Measurements from ENCODE around the gene ADORA2A. TPM values are rescaled to one million over a fixed set of nuclear protein-coding genes. Genes with fewer than 3 reads are reported as not detected.
A peak's percentile ranks its signal among the peaks of the same experiment; 100 is the strongest.

Gene ADORA2A
- total RNA-seq, 1 experiment from 2014 or later, result 1.2 TPM

- no peak for DNase-seq (ENCODE audit: low read depth, low spot score)
- in situ Hi-C loops (cut with HindIII; ENCODE audit: low pct_unique_long_range_greater_than_20kb, low sequenced_read_pairs), result no loop called here
Observed at GRCh38 chr22:24424901-24425775, 2.3 kb upstream of the ADORA2A start.

- in situ Hi-C loops (cut with HindIII; ENCODE audit: low pct_unique_long_range_greater_than_20kb, low sequenced_read_pairs), result no loop called here
Observed at GRCh38 chr22:24426436-24426835, 963 bp upstream of the ADORA2A start.

GRCh38 chr22:24426851-24427499 lies 424 bp upstream of the ADORA2A start:
- DNase-seq (ENCODE audit: low read depth, low spot score), result no peak
- in situ Hi-C loops (cut with HindIII; ENCODE audit: low pct_unique_long_range_greater_than_20kb, low sequenced_read_pairs), result no loop called here

More at GRCh38 chr22:24426436-24426835, 963 bp upstream of the ADORA2A start:
- no peak for DNase-seq (ENCODE audit: low read depth, low spot score)

GRCh38 chr22:24428751-24429410 lies 1.5 kb downstream of the ADORA2A start:
- in situ Hi-C loops (cut with HindIII; ENCODE audit: low pct_unique_long_range_greater_than_20kb, low sequenced_read_pairs), result no loop called here

GRCh38 chr22:24429411-24430365 lies 2.3 kb downstream of the ADORA2A start:
- peak; percentile 54 for DNase-seq (ENCODE audit: low read depth, low spot score)
- in situ Hi-C loops (cut with HindIII; ENCODE audit: low pct_unique_long_range_greater_than_20kb, low sequenced_read_pairs), result no loop called here

More at GRCh38 chr22:24428751-24429410, 1.5 kb downstream of the ADORA2A start:
- DNase-seq (ENCODE audit: low read depth, low spot score), result no peak

GRCh38 chr22:24430431-24431308 lies 3.3 kb downstream of the ADORA2A start:
- DNase-seq (ENCODE audit: low read depth, low spot score), result no peak
- in situ Hi-C loops (cut with HindIII; ENCODE audit: low pct_unique_long_range_greater_than_20kb, low sequenced_read_pairs), result no loop called here

- no peak for DNase-seq (ENCODE audit: low read depth, low spot score)
- in situ Hi-C loops (cut with HindIII; ENCODE audit: low pct_unique_long_range_greater_than_20kb, low sequenced_read_pairs), result no loop called here
Observed at GRCh38 chr22:24431309-24432034, 4.1 kb downstream of the ADORA2A start.

GRCh38 chr22:24432059-24432853 lies 4.9 kb downstream of the ADORA2A start:
- no peak for DNase-seq (ENCODE audit: low read depth, low spot score)
- in situ Hi-C loops (cut with HindIII; ENCODE audit: low pct_unique_long_range_greater_than_20kb, low sequenced_read_pairs), result no loop called here

- no peak for DNase-seq (ENCODE audit: low read depth, low spot score)
- in situ Hi-C loops (cut with HindIII; ENCODE audit: low pct_unique_long_range_greater_than_20kb, low sequenced_read_pairs), result no loop called here
Observed at GRCh38 chr22:24433001-24433827, 5.8 kb downstream of the ADORA2A start.

GRCh38 chr22:24433828-24434470 lies 6.5 kb downstream of the ADORA2A start:
- no peak for DNase-seq (ENCODE audit: low read depth, low spot score)
- in situ Hi-C loops (cut with HindIII; ENCODE audit: low pct_unique_long_range_greater_than_20kb, low sequenced_read_pairs), result no loop called here

GRCh38 chr22:24434471-24435322 lies 7.3 kb downstream of the ADORA2A start:
- in situ Hi-C loops (cut with HindIII; ENCODE audit: low pct_unique_long_range_greater_than_20kb, low sequenced_read_pairs), result no loop called here
- no peak for DNase-seq (ENCODE audit: low read depth, low spot score)

GRCh38 chr22:24435323-24435645 lies 7.9 kb downstream of the ADORA2A start:
- no peak for DNase-seq (ENCODE audit: low read depth, low spot score)
- in situ Hi-C loops (cut with HindIII; ENCODE audit: low pct_unique_long_range_greater_than_20kb, low sequenced_read_pairs), result no loop called here

GRCh38 chr22:24435861-24436371 lies 8.5 kb downstream of the ADORA2A start:
- no peak for DNase-seq (ENCODE audit: low read depth, low spot score)
- in situ Hi-C loops (cut with HindIII; ENCODE audit: low pct_unique_long_range_greater_than_20kb, low sequenced_read_pairs), result no loop called here

All from SK-MEL-5 (cell line).